CD4-positive, alpha-beta T cell treated with Interleukin-12 subunit alpha and Interleukin-12 subunit beta, for 1 hour (primary cell): Measurements from ENCODE around the gene DHX58.
A peak's percentile ranks its signal among the peaks of the same experiment; 100 is the strongest.

ENCODE experiments used
- DNase-seq: peaks from one replicate; pipeline ENCODE4 v3.0.0-alpha.2; 2020

Gene DHX58

GRCh38 chr17:42079541-42079940 is 33.0 kb downstream of the DHX58 start:
- DNase-seq: no peak

- DNase-seq: no peak
These were observed 34.0 kb downstream of the DHX58 start for GRCh38 chr17:42078396-42079043.

- DNase-seq: no peak
These were observed 34.8 kb downstream of the DHX58 start for GRCh38 chr17:42077755-42078154.

- DNase-seq: no peak
These were observed 35.5 kb downstream of the DHX58 start for GRCh38 chr17:42076797-42077559.

GRCh38 chr17:42075789-42076188 is 36.7 kb downstream of the DHX58 start:
- no peak for DNase-seq

GRCh38 chr17:42072323-42073187 is 40.0 kb downstream of the DHX58 start:
- DNase-seq: no peak

GRCh38 chr17:42071810-42072209 is 40.7 kb downstream of the DHX58 start:
- no peak for DNase-seq

GRCh38 chr17:42068979-42069378 is 43.5 kb downstream of the DHX58 start:
- no peak for DNase-seq

GRCh38 chr17:42067371-42068091 is 45.0 kb downstream of the DHX58 start:
- peak; percentile 74 for DNase-seq

- DNase-seq: no peak
These were observed 47.3 kb downstream of the DHX58 start for GRCh38 chr17:42065201-42065600.

GRCh38 chr17:42062681-42063080 is 49.8 kb downstream of the DHX58 start:
- DNase-seq: no peak

GRCh38 chr17:42061646-42062487 is 50.6 kb downstream of the DHX58 start:
- no peak for DNase-seq

- DNase-seq: no peak
These were observed 52.3 kb downstream of the DHX58 start for GRCh38 chr17:42060231-42060630.

GRCh38 chr17:42059815-42060214 is 52.7 kb downstream of the DHX58 start:
- no peak for DNase-seq

GRCh38 chr17:42058063-42058462 is 54.5 kb downstream of the DHX58 start:
- no peak for DNase-seq

GRCh38 chr17:42056635-42057034 is 55.9 kb downstream of the DHX58 start:
- DNase-seq: no peak

- no peak for DNase-seq
These were observed 57.0 kb downstream of the DHX58 start for GRCh38 chr17:42055496-42055895.

- no peak for DNase-seq
These were observed 57.5 kb downstream of the DHX58 start for GRCh38 chr17:42055027-42055426.

GRCh38 chr17:42053731-42054500 is 58.6 kb downstream of the DHX58 start:
- no peak for DNase-seq

- DNase-seq: no peak
These were observed 60.1 kb downstream of the DHX58 start for GRCh38 chr17:42052346-42052877.

- DNase-seq: no peak
These were observed 60.9 kb downstream of the DHX58 start for GRCh38 chr17:42051645-42052044.
